ENCODE measurements around the gene MASP1.

The MASP1 gene

GRCh38 chr3:187305881-187306280, 14.3 kb upstream of the MASP1 start:
- peaks cover 13% of the 10 kb centered on the region for H3K9me3 Mint-ChIP-seq

GRCh38 chr3:187299611-187300010, 8.1 kb upstream of the MASP1 start:
- Mint-ChIP-seq H3K27ac (no peak overlapping the region), H3K9me3 (peaks cover 17% of the 10 kb centered on the region), H3K36me3 (ENCODE audit: low read depth) (no peaks in the 10 kb centered on the region), H3K4me1 (no peaks in the 10 kb centered on the region), H3K4me3 (no peak overlapping the region), H3K27me3 (ENCODE audit: low read depth) (no peaks in the 10 kb centered on the region)
- TF ChIP-seq CTCF (IDR thresholded peaks at IDR 0.05; ENCODE audit: unreplicated experiment in 3 of 3): no peak

More at GRCh38 chr3:187305881-187306280, 14.3 kb upstream of the MASP1 start:
- Mint-ChIP-seq H3K4me1 (peaks cover 10% of the 10 kb centered on the region), H3K36me3 (ENCODE audit: low read depth) (no peaks in the 10 kb centered on the region), H3K27ac (peak overlapping the region; percentile 61 to 76 (median 70)), H3K27me3 (ENCODE audit: low read depth) (no peaks in the 10 kb centered on the region), H3K4me3 (peak overlapping the region in 1 of 3 experiments; percentile 6)
- TF ChIP-seq CTCF (IDR thresholded peaks at IDR 0.05; ENCODE audit: unreplicated experiment in 3 of 3): no peak

GRCh38 chr3:187296911-187297310, 5.4 kb upstream of the MASP1 start:
- peaks cover 22% of the 10 kb centered on the region for H3K4me1 Mint-ChIP-seq
- H3K9me3 Mint-ChIP-seq: peaks cover 9% of the 10 kb centered on the region
- TF ChIP-seq CTCF (IDR thresholded peaks at IDR 0.05; ENCODE audit: unreplicated experiment in 3 of 3): no peak
- no peaks in the 10 kb centered on the region for H3K36me3 Mint-ChIP-seq (ENCODE audit: low read depth)
- no peak overlapping the region for H3K4me3 Mint-ChIP-seq
- no peaks in the 10 kb centered on the region for H3K27me3 Mint-ChIP-seq (ENCODE audit: low read depth)
- H3K27ac Mint-ChIP-seq: no peak overlapping the region

- no peak overlapping the region for H3K4me3 Mint-ChIP-seq
- no peaks in the 10 kb centered on the region for H3K27me3 Mint-ChIP-seq (ENCODE audit: low read depth)
- H3K36me3 Mint-ChIP-seq (ENCODE audit: low read depth): no peaks in the 10 kb centered on the region
- H3K4me1 Mint-ChIP-seq: peaks cover 30% of the 10 kb centered on the region
- H3K27ac Mint-ChIP-seq: no peak overlapping the region
- TF ChIP-seq CTCF (IDR thresholded peaks at IDR 0.05; ENCODE audit: unreplicated experiment in 3 of 3): no peak
- peaks cover 5% of the 10 kb centered on the region for H3K9me3 Mint-ChIP-seq
Observed at GRCh38 chr3:187296058-187296457, 4.5 kb upstream of the MASP1 start.

- Mint-ChIP-seq H3K27me3 (ENCODE audit: low read depth) (no peaks in the 10 kb centered on the region), H3K27ac (no peak overlapping the region), H3K9me3 (peaks cover 5% of the 10 kb centered on the region), H3K36me3 (ENCODE audit: low read depth) (no peaks in the 10 kb centered on the region), H3K4me3 (no peak overlapping the region), H3K4me1 (peaks cover 36% of the 10 kb centered on the region)
- no peak for TF ChIP-seq CTCF (IDR thresholded peaks at IDR 0.05; ENCODE audit: unreplicated experiment in 3 of 3)
Observed at GRCh38 chr3:187295316-187296034, 3.9 kb upstream of the MASP1 start.
